Measurements from ENCODE around the gene SNRNP40. TPM values are rescaled to one million over a fixed set of nuclear protein-coding genes. Genes with fewer than 3 reads are reported as not detected.
"Not testable (repeated sequence)": the region's sequence is repeated elsewhere in the genome, so short reads cannot be mapped to it uniquely, and the experiment has no call there.

SNRNP40 gene
- polyA plus RNA-seq, 1 experiment, result 53.1 TPM

GRCh38 chr1:31266547-31266946 lies 30.0 kb downstream of the SNRNP40 start:
- no peak for DNase-seq (ENCODE audit: low read depth, low spot score)
- Histone ChIP-seq H3K9me3 (ENCODE audit: control insufficient read depth, insufficient read depth, low read length) (no peaks in the 10 kb centered on the region), H3K27me3 (ENCODE audit: control insufficient read depth, insufficient read depth, low read length) (no peaks in the 10 kb centered on the region), H3K27ac (ENCODE audit: low read depth, low read length) (no peak overlapping the region), H3K4me3 (ENCODE audit: low read depth, low read length) (no peak overlapping the region)
- CTCF ChIA-PET, result interaction anchor here (0.7 kb wide), 1 partner anchor 25 kb away, joined by 3 read pairs; no protein-coding TSS in a partner anchor
- TF ChIP-seq CTCF (IDR thresholded peaks at IDR 0.05; ENCODE audit: low read depth, low read length), result no peak
- POLR2A ChIA-PET, result no interaction called here

- no peaks in the 10 kb centered on the region for H3K27me3 ChIP-seq (ENCODE audit: control insufficient read depth, insufficient read depth, low read length)
- H3K4me3 ChIP-seq (ENCODE audit: low read depth, low read length), result no peak overlapping the region
- DNase-seq (ENCODE audit: low read depth, low spot score), result no peak
- POLR2A ChIA-PET, result no interaction called here
- H3K9me3 ChIP-seq (ENCODE audit: control insufficient read depth, insufficient read depth, low read length), result no peaks in the 10 kb centered on the region
- TF ChIP-seq CTCF (IDR thresholded peaks at IDR 0.05; ENCODE audit: low read depth, low read length), result no peak
- no peak overlapping the region for H3K27ac ChIP-seq (ENCODE audit: low read depth, low read length)
- CTCF ChIA-PET, result interaction anchor here (0.7 to 3.0 kb wide), 4 partner anchors 13 to 284 kb away, joined by 3 to 17 read pairs (median 4); no protein-coding TSS in a partner anchor
Measured at GRCh38 chr1:31264790-31265386, 31.7 kb downstream of the SNRNP40 start.

- H3K4me3 ChIP-seq (ENCODE audit: low read depth, low read length), result no peak overlapping the region
- ChIA-PET CTCF (interaction anchor here (0.7 to 3.0 kb wide), 3 partner anchors 70 to 286 kb away, joined by 3 to 17 read pairs (median 4); no protein-coding TSS in a partner anchor), POLR2A (interaction anchor here (0.7 to 1.1 kb wide), 2 partner anchors 27 to 33 kb away, joined by 3 to 4 read pairs; partner anchors contain the start of genes SNRNP40 and ZCCHC17)
- no peak for TF ChIP-seq CTCF (IDR thresholded peaks at IDR 0.05; ENCODE audit: low read depth, low read length)
- H3K9me3 ChIP-seq (ENCODE audit: control insufficient read depth, insufficient read depth, low read length), result no peaks in the 10 kb centered on the region
- H3K27ac ChIP-seq (ENCODE audit: low read depth, low read length), result no peak overlapping the region
- H3K27me3 ChIP-seq (ENCODE audit: control insufficient read depth, insufficient read depth, low read length), result no peaks in the 10 kb centered on the region
- no peak for DNase-seq (ENCODE audit: low read depth, low spot score)
Measured at GRCh38 chr1:31263408-31263807, 33.2 kb downstream of the SNRNP40 start.

- POLR2A ChIA-PET; H3K4me3 ChIP-seq (ENCODE audit: low read depth, low read length); H3K27ac ChIP-seq (ENCODE audit: low read depth, low read length); DNase-seq (ENCODE audit: low read depth, low spot score); H3K9me3 ChIP-seq (ENCODE audit: control insufficient read depth, insufficient read depth, low read length); H3K27me3 ChIP-seq (ENCODE audit: control insufficient read depth, insufficient read depth, low read length): not testable (repeated sequence)
- CTCF ChIA-PET, result interaction anchor here (0.6 to 3.0 kb wide), 4 partner anchors 18 to 543 kb away, joined by 3 to 17 read pairs (median 4); no protein-coding TSS in a partner anchor
Measured at GRCh38 chr1:31262393-31262792, 34.2 kb downstream of the SNRNP40 start.

- no peak for DNase-seq (ENCODE audit: low read depth, low spot score)
- CTCF ChIA-PET, result interaction anchor here (0.6 to 3.0 kb wide), 3 partner anchors 77 to 542 kb away, joined by 3 to 17 read pairs (median 4); no protein-coding TSS in a partner anchor
- H3K4me3 ChIP-seq (ENCODE audit: low read depth, low read length), result no peak overlapping the region
- H3K9me3 ChIP-seq (ENCODE audit: control insufficient read depth, insufficient read depth, low read length), result no peaks in the 10 kb centered on the region
- no peak for TF ChIP-seq CTCF (IDR thresholded peaks at IDR 0.05; ENCODE audit: low read depth, low read length)
- H3K27ac ChIP-seq (ENCODE audit: low read depth, low read length), result no peak overlapping the region
- POLR2A ChIA-PET, result no interaction called here
- H3K27me3 ChIP-seq (ENCODE audit: control insufficient read depth, insufficient read depth, low read length), result no peaks in the 10 kb centered on the region
Measured at GRCh38 chr1:31261916-31262315, 34.7 kb downstream of the SNRNP40 start.

Measured in AG04450 (cell line).